Jurkat, Clone E6-1 (cell line): Measurements from ENCODE around the gene KIF26A.
"Not testable (repeated sequence)": the region's sequence is repeated elsewhere in the genome, so short reads cannot be mapped to it uniquely, and the experiment has no call there.

ENCODE experiments used
- DNase-seq: peaks from one replicate; pipeline ENCODE4 v3.0.0-alpha.2; 2011; ENCODE audit warnings: low read depth, low spot score
- H3K4me3 ChIP-seq: 2 replicates; pipeline ENCODE4 v1.5.1; 2011; ENCODE audit warnings: mild to moderate bottlenecking, low read length, control low read depth, moderate library complexity

Gene KIF26A

GRCh38 chr14:104196461-104197140, 58.2 kb downstream of the KIF26A start:
- H3K4me3 ChIP-seq: no peak overlapping the region
- no peak for DNase-seq

- H3K4me3 ChIP-seq: no peak overlapping the region
- DNase-seq: no peak
These were observed 59.3 kb downstream of the KIF26A start for GRCh38 chr14:104197449-104198247.

GRCh38 chr14:104199266-104199895, 61.0 kb downstream of the KIF26A start:
- no peak overlapping the region for H3K4me3 ChIP-seq
- DNase-seq: no peak

- no peak for DNase-seq
These were observed 61.7 kb downstream of the KIF26A start for GRCh38 chr14:104200106-104200505.

GRCh38 chr14:104200591-104200990, 62.2 kb downstream of the KIF26A start:
- DNase-seq: no peak
- no peak overlapping the region for H3K4me3 ChIP-seq

More at GRCh38 chr14:104200106-104200505, 61.7 kb downstream of the KIF26A start:
- no peak overlapping the region for H3K4me3 ChIP-seq

- no peak for DNase-seq
- H3K4me3 ChIP-seq: no peak overlapping the region
These were observed 62.7 kb downstream of the KIF26A start for GRCh38 chr14:104201063-104201462.

- no peak overlapping the region for H3K4me3 ChIP-seq
- no peak for DNase-seq
These were observed 63.1 kb downstream of the KIF26A start for GRCh38 chr14:104201496-104201895.

- DNase-seq: no peak
- H3K4me3 ChIP-seq: no peak overlapping the region
These were observed 64.1 kb downstream of the KIF26A start for GRCh38 chr14:104202259-104203070.

GRCh38 chr14:104203071-104203425, 64.7 kb downstream of the KIF26A start:
- no peak for DNase-seq
- H3K4me3 ChIP-seq: no peak overlapping the region

GRCh38 chr14:104204660-104205149, 66.3 kb downstream of the KIF26A start:
- no peak for DNase-seq
- no peak overlapping the region for H3K4me3 ChIP-seq

GRCh38 chr14:104205781-104206180, 67.4 kb downstream of the KIF26A start:
- H3K4me3 ChIP-seq: no peak overlapping the region
- no peak for DNase-seq

GRCh38 chr14:104206281-104206904, 68.0 kb downstream of the KIF26A start:
- no peak overlapping the region for H3K4me3 ChIP-seq
- no peak for DNase-seq

- DNase-seq: no peak
- H3K4me3 ChIP-seq: no peak overlapping the region
These were observed 69.0 kb downstream of the KIF26A start for GRCh38 chr14:104207142-104208014.

- not testable (repeated sequence) for H3K4me3 ChIP-seq, DNase-seq
These were observed 69.6 kb downstream of the KIF26A start for GRCh38 chr14:104208015-104208295.

- DNase-seq, H3K4me3 ChIP-seq: not testable (repeated sequence)
These were observed 69.9 kb downstream of the KIF26A start for GRCh38 chr14:104208331-104208730.

- H3K4me3 ChIP-seq, DNase-seq: not testable (repeated sequence)
These were observed 70.7 kb downstream of the KIF26A start for GRCh38 chr14:104209071-104209470.

- no peak for DNase-seq
- no peak overlapping the region for H3K4me3 ChIP-seq
These were observed 71.8 kb downstream of the KIF26A start for GRCh38 chr14:104209985-104210816.
